Sigmoid colon (tissue), 4 donors: ENCODE data around the gene KIF5A.

Source experiments
- CTCF ChIP-seq, 4 experiments: fragments of 450-650 bp in 3 of 4; fragments of 200-600 bp in 1 of 4; IDR thresholded peaks; one replicate each; pipeline ENCODE4 v1.5.1; 2016 to 2019; ENCODE audit warnings: antibody characterized with exemption in 4 of 4, mild to moderate bottlenecking in 3 of 4, moderate library complexity in 2 of 4
- EP300 ChIP-seq, 4 donors: sonication (generic); formaldehyde crosslinking; IDR thresholded peaks; one replicate each; pipeline ENCODE4 v1.6.1; 2017; ENCODE audit warnings: antibody characterized with exemption in 4 of 4

GRCh38 chr12:57606399-57606798, 56.6 kb downstream of the KIF5A start:
- TF ChIP-seq CTCF (IDR thresholded peaks at IDR 0.05) (no peak), EP300 (IDR thresholded peaks at IDR 0.05) (no peak)
